ENCODE data around the gene C10orf143.

C10orf143 gene

GRCh38 chr10:130052193-130052592, 58.4 kb downstream of the C10orf143 start:
- DNase-seq (ENCODE audit: low spot score) = no peak

GRCh38 chr10:130050721-130051120, 59.9 kb downstream of the C10orf143 start:
- no peak for DNase-seq (ENCODE audit: low spot score)

DNA sequence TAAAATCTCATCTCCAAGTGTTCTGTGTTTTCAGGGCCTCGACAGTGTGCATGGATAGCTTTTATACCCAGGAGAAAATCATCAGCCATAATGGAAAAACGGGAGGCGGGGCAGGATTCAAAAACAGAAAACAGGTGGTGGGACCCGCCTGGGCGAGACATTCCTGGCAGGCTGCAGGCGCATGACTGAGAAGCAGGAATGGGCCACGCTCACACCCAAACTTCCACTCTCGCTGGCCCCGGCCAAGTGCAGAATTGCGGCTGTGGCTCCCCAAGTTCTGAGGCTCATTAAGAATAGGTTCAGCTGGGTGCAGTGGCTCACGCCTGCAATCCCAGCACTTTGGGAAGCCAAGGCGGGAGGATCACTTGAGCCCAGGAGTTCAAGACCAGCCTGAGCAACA, 60.6 kb downstream of the C10orf143 start:
- DNase-seq (ENCODE audit: low spot score) = no peak

DNA sequence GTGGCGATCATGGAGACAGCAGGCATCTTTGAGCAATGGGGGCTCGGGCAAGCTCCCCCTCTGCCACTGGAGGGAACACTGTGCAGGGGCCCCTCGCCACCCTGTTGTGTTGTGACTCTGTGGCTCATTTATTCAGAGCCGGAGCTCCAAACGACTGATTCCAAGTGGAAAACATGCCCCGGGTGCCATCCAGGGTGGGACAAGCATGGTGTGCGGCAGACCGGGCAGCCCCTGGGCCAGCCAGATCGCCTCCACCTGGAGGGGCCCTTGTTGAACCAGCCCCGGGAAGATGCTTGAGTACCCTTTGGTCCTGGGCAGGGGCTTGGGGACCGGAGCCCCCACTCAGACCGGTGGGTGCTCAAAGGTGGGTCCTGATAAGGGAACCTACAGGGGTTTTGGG, 61.4 kb downstream of the C10orf143 start:
- no peak for DNase-seq (ENCODE audit: low spot score)

DNA sequence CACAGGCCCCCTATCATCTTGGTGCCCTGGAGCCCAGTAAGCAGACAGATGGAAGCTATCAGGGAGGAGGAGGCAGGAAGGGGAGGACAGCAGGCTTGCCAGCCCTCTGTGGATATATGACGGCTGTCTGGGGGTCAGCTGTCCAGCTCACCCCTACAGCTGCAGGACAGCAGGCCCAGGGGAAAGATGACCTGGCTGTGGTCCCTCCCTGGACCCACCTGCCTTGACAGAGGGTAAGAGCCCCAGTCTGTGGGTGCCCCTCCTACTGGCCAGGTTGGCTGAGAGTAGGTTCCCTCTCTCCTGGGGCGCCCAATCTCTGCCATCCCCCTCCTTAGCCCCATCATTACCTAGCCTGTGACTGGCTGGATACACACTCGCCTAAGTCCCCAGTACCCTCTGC, 62.5 kb downstream of the C10orf143 start:
- no peak for DNase-seq (ENCODE audit: low spot score)

GRCh38 chr10:130047336-130047735, 63.3 kb downstream of the C10orf143 start:
- DNase-seq (ENCODE audit: low spot score) = no peak

GRCh38 chr10:130046591-130046990, 64.0 kb downstream of the C10orf143 start:
- DNase-seq (ENCODE audit: low spot score) = no peak

DNA sequence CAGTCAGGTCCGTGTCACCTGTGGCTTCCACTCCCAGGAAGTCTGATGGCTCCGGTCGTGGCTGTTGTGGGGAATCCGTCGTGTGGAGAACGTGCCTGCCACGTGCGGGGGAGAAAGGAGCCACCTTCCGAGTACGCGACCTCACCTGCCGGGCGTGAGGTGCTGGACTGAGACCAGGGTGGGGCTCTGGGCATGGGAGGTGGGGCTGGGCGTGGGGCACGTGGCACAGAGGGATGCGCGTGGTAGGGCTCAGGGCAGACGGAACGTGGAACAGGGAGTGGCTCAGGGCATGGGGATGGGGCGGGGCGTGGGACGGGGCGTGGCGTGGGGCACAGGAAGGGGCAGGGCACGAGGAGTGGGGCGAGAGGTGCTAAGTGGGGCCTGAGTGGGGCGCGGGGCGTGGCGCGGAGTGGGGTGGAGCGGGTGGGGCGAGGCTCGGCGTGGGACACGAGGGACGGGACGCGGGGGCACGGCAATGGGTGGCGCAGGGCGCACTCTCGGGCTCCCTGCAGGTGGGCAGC, 64.8 kb downstream of the C10orf143 start:
- no peak for DNase-seq (ENCODE audit: low spot score)

DNA sequence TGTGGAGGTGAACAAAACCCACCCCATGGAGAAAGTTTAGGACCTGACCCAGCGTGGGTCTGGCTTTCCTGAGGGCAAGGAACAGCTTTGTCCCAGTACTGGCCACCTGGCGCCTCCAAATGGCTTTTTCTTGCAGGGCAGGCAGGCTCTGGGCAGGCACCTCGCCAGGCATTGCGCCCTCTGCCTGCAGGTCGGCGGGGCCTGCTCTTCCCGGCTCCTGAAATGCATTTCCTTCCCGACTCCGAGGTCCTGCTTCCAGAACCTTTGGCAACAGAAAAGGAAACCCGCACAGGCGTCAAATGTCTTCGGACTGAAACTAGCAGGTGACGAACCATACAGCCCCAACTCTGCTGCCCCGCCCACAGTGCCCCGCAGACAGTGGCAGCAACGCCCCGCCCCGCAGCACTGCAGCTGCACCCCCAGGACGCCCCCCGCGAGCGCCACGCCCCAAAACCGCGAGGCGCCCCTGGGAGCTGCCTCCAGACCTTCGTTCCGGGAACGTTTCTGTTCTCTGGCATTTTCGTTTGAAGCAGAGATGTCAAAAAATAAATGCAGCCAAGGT, 65.5 kb downstream of the C10orf143 start:
- DNase-seq (ENCODE audit: low spot score) = peak; percentile 34

DNA sequence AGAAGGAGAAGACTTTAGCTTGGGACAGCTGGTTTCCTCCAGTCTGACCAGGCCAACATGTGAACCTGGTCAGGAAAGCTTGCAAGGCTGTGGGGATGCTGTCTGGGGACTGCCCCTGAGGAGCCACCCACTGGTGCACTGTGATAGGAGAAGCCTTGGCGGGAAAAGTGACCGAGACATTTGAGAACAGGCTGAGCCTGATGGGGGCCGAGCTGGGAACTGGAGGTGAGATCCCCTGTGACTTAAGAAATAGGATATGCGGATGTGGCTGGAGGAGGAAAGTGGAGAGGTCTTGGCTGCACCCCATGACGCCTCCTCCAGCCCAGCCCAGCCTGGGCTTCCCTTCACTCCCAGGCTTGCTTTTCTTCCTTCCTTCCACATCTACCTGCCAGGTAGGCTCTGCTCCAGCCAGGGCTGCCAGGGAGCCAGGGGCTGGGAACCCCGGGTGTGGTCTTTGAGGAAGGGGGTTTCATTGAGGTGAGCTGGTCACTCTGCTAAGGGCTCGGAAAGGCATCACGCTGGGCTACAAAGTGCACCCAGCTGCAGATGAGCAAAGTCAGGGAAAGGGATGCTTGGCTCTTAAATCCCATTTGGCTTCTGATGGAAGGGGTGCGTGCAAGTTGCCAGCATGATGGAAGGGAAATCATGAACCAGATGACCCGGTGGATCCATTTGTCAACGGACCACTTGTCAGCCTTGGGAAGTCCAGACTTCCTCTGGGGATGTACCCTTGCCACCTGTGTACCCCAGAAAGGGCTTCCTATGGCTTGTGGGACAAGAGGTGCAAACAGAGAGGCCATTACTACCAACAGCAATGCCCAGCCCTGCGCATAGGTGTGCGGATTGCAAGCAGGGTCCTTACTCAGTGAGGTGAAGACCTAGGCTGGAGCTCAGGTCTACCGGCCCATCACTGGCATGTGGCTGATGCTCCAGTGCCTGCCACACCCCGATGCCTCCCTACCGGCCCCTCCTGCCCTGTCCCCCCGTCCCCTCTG, 66.3 kb downstream of the C10orf143 start:
- DNase-seq (ENCODE audit: low spot score) = no peak

- no peak for DNase-seq (ENCODE audit: low spot score)
Observed at GRCh38 chr10:130043491-130043890, 67.1 kb downstream of the C10orf143 start.

GRCh38 chr10:130042381-130042780, 68.2 kb downstream of the C10orf143 start:
- DNase-seq (ENCODE audit: low spot score) = no peak

DNA sequence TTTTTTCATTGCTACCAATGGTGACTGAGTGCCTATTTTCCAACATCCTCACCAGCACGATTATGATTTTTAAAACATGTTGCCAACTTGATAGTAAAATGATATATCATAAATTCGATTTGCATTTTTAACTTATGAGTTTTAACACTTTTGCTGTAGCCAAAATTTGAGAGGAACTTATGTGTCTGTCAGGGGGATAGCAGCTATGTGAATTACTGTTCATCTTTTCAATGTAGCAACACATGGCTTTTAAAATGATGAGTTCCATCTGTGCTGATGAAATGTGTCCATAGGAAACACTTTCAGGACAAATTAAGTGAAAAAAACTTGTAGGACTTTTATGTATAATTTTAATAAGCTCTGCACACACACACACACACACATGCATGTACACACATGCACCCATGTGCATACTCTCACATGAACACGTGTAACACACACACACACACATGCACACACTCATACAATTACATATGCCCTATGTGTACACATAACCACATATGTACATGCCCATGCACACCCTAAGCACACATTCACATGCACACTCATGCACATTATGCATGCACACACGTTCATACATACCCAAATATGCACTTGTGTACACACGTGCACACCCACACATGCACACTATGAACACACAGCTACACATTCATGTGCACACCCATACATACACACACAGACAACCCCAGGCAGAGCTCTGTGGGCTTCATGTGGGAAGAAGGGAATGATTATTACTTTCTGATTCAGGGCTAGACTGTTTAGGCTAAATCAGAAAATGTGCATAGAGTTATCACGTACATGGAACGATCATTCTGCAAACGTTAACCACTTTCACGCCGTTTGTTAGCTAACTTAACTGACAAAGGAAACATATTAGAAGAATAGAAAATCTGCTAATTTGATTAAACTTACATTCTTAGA, 68.9 kb downstream of the C10orf143 start:
- no peak for DNase-seq (ENCODE audit: low spot score)

GRCh38 chr10:130040817-130041330, 69.8 kb downstream of the C10orf143 start:
- no peak for DNase-seq (ENCODE audit: low spot score)

GRCh38 chr10:130040351-130040750, 70.3 kb downstream of the C10orf143 start:
- DNase-seq (ENCODE audit: low spot score) = no peak

- DNase-seq (ENCODE audit: low spot score) = no peak
Observed at GRCh38 chr10:130039141-130039540, 71.5 kb downstream of the C10orf143 start.

DNA sequence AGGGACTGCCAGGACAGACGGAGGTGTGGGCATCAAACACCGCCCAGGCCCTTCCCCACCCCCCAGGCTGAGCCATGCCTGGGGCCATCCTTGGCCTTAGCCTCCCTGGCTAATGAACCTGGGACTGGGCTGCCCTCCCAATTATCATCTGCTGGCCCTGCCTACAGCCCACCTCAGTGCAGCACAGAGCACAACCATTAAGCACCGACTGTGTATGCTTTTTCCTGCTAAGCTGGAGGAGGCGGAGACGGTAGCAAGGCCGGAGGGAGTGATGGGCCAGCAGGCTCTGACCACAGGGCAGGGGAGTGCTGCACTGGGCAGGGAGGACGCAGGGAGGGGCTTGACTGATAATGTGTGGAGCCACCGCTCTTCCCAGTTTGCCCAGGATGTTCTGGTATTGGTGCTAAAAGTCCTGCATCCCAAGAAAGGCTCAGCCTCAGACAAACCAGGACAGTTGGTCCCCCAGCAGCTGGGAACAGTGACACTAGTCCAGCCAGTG, 72.0 kb downstream of the C10orf143 start:
- DNase-seq (ENCODE audit: low spot score) = no peak

DNA sequence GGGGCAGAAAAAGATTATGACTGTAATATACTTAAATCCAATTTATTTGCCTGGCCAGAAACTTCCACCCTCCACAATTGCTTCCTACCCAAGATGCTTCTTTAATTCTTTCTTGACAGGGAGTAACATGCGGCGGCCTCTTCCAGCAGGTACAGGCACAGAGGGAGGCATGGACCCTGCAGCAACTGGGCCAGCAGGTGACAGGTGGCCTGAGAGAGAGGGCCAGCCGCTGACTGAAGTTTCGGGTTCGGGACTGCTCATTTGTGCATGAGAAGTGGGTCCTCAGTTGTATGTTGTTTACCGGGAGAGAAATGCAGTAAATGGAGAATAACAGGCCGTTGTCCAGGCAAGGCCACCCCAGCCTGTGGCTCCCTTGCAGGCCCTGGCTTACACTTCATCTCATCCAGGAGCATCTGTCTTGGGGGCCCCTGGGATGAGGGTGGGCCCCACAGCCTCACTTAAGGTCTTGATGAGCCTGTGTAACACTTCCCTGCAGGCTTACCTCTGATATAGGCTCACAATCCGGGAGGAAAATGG, 72.5 kb downstream of the C10orf143 start:
- DNase-seq (ENCODE audit: low spot score) = no peak

GRCh38 chr10:130037169-130037661, 73.4 kb downstream of the C10orf143 start:
- DNase-seq (ENCODE audit: low spot score) = no peak

- DNase-seq (ENCODE audit: low spot score) = no peak
Observed at GRCh38 chr10:130036296-130037065, 74.1 kb downstream of the C10orf143 start.
